H9 (cell line): Measurements from ENCODE around the gene XRCC6. TPM values are rescaled to one million over a fixed set of nuclear protein-coding genes. Genes with fewer than 3 reads are reported as not detected.
A peak's percentile ranks its signal among the peaks of the same experiment; 100 is the strongest.

Source experiments
- DNase-seq: peaks from one replicate; pipeline ENCODE4 v3.0.0-alpha.2; 2017
- H2AFZ ChIP-seq: one replicate; pipeline ENCODE4 v1.6.1; 2013; ENCODE audit warnings: mild to moderate bottlenecking, low read length, control low read depth, moderate library complexity
- H2AK5ac ChIP-seq: 2 replicates; pipeline ENCODE4 v1.6.1; 2013; ENCODE audit warnings: low read length, control low read depth, mixed read lengths; ENCODE audit not compliant: insufficient read length
- H2BK120ac ChIP-seq: one replicate; pipeline ENCODE4 v1.6.1; 2013; ENCODE audit warnings: low read depth, mild to moderate bottlenecking, low read length, control low read depth, inconsistent platforms; ENCODE audit not compliant: poor library complexity, severe bottlenecking
- H2BK12ac ChIP-seq: 2 replicates; pipeline ENCODE4 v1.6.1; 2013; ENCODE audit warnings: low read length, control low read depth, mixed read lengths, low read depth; ENCODE audit not compliant: insufficient read length
- H2BK15ac ChIP-seq: 2 replicates; pipeline ENCODE4 v1.6.1; 2013; ENCODE audit warnings: low read depth, low read length, control low read depth
- H2BK20ac ChIP-seq: one replicate; pipeline ENCODE4 v1.6.1; 2013; ENCODE audit warnings: low read depth, mild to moderate bottlenecking, low read length, control low read depth, inconsistent platforms; ENCODE audit not compliant: poor library complexity, severe bottlenecking
- H2BK5ac ChIP-seq: 2 replicates; pipeline ENCODE4 v1.6.1; 2013; ENCODE audit warnings: low read length, control low read depth, mixed read lengths; ENCODE audit not compliant: insufficient read length
- H3K14ac ChIP-seq: 2 replicates; pipeline ENCODE4 v1.6.1; 2013; ENCODE audit warnings: low read length, control low read depth; ENCODE audit not compliant: insufficient read depth
- H3K18ac ChIP-seq: 2 replicates; pipeline ENCODE4 v1.6.1; 2013; ENCODE audit warnings: low read depth, mild to moderate bottlenecking, mixed read lengths, low read length, control low read depth; ENCODE audit not compliant: insufficient read length
- H3K23ac ChIP-seq: 2 replicates; pipeline ENCODE4 v1.6.1; 2013; ENCODE audit warnings: low read length, control low read depth, mixed read lengths, low read depth; ENCODE audit not compliant: insufficient read length
- H3K23me2 ChIP-seq: 2 replicates; pipeline ENCODE4 v1.6.1; 2013; ENCODE audit warnings: low read depth, mild to moderate bottlenecking, mixed read lengths, low read length, control low read depth; ENCODE audit not compliant: insufficient read length, poor library complexity, severe bottlenecking
- H3K27ac ChIP-seq: 2 replicates; pipeline ENCODE4 v1.5.1; 2013; ENCODE audit warnings: low read length, control low read depth, mixed read lengths, low read depth; ENCODE audit not compliant: insufficient read length
- H3K27me3 ChIP-seq: 2 replicates; pipeline ENCODE4 v1.6.1; 2013; ENCODE audit warnings: low read length, control low read depth, inconsistent platforms; ENCODE audit not compliant: insufficient read depth
- H3K4ac ChIP-seq: 2 replicates; pipeline ENCODE4 v1.6.1; 2013; ENCODE audit warnings: low read depth, mild to moderate bottlenecking, control low read depth, inconsistent platforms, low read length, moderate library complexity
- H3K4me1 ChIP-seq: 2 replicates; pipeline ENCODE4 v1.6.1; 2013; ENCODE audit warnings: low read length, control low read depth, inconsistent platforms; ENCODE audit not compliant: insufficient read depth
- H3K4me2 ChIP-seq: 2 replicates; pipeline ENCODE4 v1.6.1; 2013; ENCODE audit warnings: low read length, control low read depth, mixed read lengths; ENCODE audit not compliant: insufficient read length, insufficient read depth
- H3K56ac ChIP-seq: 2 replicates; pipeline ENCODE4 v1.6.1; 2013; ENCODE audit warnings: low read depth, mild to moderate bottlenecking, mixed read lengths, low read length, control low read depth; ENCODE audit not compliant: insufficient read length
- H3K79me1 ChIP-seq: 2 replicates; pipeline ENCODE4 v1.6.1; 2013; ENCODE audit warnings: low read depth, mild to moderate bottlenecking, moderate library complexity, low read length, control low read depth, inconsistent platforms; ENCODE audit not compliant: insufficient read depth, poor library complexity, severe bottlenecking
- H3K79me2 ChIP-seq: 2 replicates; pipeline ENCODE4 v1.6.1; 2013; ENCODE audit warnings: low read length, control low read depth, inconsistent platforms; ENCODE audit not compliant: insufficient read depth
- H3K9ac ChIP-seq: 2 replicates; pipeline ENCODE4 v1.6.1; 2013; ENCODE audit warnings: low read length, control low read depth, mixed read lengths; ENCODE audit not compliant: insufficient read length; ENCODE audit errors: extremely low read depth
- H3K9me3 ChIP-seq: one replicate; pipeline ENCODE4 v1.6.1; 2013; ENCODE audit warnings: low read depth, low read length, inconsistent platforms; ENCODE audit not compliant: control insufficient read depth
- H3T11ph ChIP-seq: one replicate; pipeline ENCODE4 v1.6.1; 2013; ENCODE audit warnings: mild to moderate bottlenecking, low read length, control low read depth, inconsistent platforms
- H4K20me1 ChIP-seq: one replicate; pipeline ENCODE4 v1.6.1; 2013; ENCODE audit not compliant: control insufficient read depth, insufficient read length, insufficient read depth
- H4K5ac ChIP-seq: 2 replicates; pipeline ENCODE4 v1.6.1; 2013; ENCODE audit warnings: low read depth, mild to moderate bottlenecking, mixed read lengths, low read length, control low read depth; ENCODE audit not compliant: insufficient read length
- H4K8ac ChIP-seq: replicated peaks from 2 replicates; pipeline ENCODE4 v1.6.1; 2013; ENCODE audit warnings: low read length, control low read depth, mixed read lengths, low read depth; ENCODE audit not compliant: insufficient read length
- H4K91ac ChIP-seq: 2 replicates; pipeline ENCODE4 v1.6.1; 2013; ENCODE audit warnings: low read depth, mild to moderate bottlenecking, moderate library complexity, mixed read lengths, low read length, control low read depth; ENCODE audit not compliant: insufficient read length
- H3K27ac Mint-ChIP-seq, 3 experiments: 2 replicates in 2 of 3; 3 replicates in 1 of 3; pipeline ENCODE4 v1.8.0; 2020 to 2021; ENCODE audit warnings: mixed read lengths in 3 of 3, mild to moderate bottlenecking in 1 of 3, moderate library complexity in 1 of 3
- H3K27me3 Mint-ChIP-seq: 2 replicates; pipeline ENCODE4 v1.8.0; 2021; ENCODE audit warnings: low read depth, mild to moderate bottlenecking, moderate library complexity, mixed read lengths
- H3K36me3 Mint-ChIP-seq, 3 experiments: 2 replicates in 2 of 3; 3 replicates in 1 of 3; pipeline ENCODE4 v1.8.0; 2020 to 2021; ENCODE audit warnings: low read depth in 3 of 3, mixed read lengths in 3 of 3; ENCODE audit not compliant: insufficient read depth in 1 of 3
- H3K4me1 Mint-ChIP-seq, 2 experiments: 2 replicates each; pipeline ENCODE4 v1.8.0; 2020; ENCODE audit warnings: mixed read lengths in 2 of 2
- H3K4me3 Mint-ChIP-seq, 2 experiments: 2 replicates in 1 of 2; 3 replicates in 1 of 2; pipeline ENCODE4 v1.8.0; 2020 to 2021; ENCODE audit warnings: mild to moderate bottlenecking in 2 of 2, mixed read lengths in 2 of 2, moderate library complexity in 1 of 2
- H3K9me3 Mint-ChIP-seq, 2 experiments: 2 replicates in 1 of 2; 3 replicates in 1 of 2; pipeline ENCODE4 v1.8.0; 2020; ENCODE audit warnings: mild to moderate bottlenecking in 2 of 2, mixed read lengths in 2 of 2, moderate library complexity in 1 of 2
- WGBS: extraction: QIAGEN DNeasy Blood & Tissue Kit; methylation state at CpG from one replicate; pipeline ENCODE4 v1.1.7; 2013; ENCODE audit warnings: missing lambda C conversion rate, low lambda C conversion rate, mixed read lengths; ENCODE audit not compliant: insufficient read length; ENCODE audit errors: extremely low coverage; 5-methylcytosine and 5-hydroxymethylcytosine counted together
- total RNA-seq: library from RNA; stranded (reverse); gene quantifications from 2 replicates; pipeline ENCODE4 v1.2.1, GENCODE V29; 2021
- TF ChIP-seq, protein P1 (sequence below): fragments of 200-600 bp; sonication (generic); conservative IDR thresholded peaks from 3 replicates; pipeline ENCODE4 v1.8.0; 2021; ENCODE audit warnings: antibody characterized with exemption, mild to moderate bottlenecking

XRCC6 gene
- total RNA-seq, 1 experiment from 2014 or later = 461 TPM

DNA sequence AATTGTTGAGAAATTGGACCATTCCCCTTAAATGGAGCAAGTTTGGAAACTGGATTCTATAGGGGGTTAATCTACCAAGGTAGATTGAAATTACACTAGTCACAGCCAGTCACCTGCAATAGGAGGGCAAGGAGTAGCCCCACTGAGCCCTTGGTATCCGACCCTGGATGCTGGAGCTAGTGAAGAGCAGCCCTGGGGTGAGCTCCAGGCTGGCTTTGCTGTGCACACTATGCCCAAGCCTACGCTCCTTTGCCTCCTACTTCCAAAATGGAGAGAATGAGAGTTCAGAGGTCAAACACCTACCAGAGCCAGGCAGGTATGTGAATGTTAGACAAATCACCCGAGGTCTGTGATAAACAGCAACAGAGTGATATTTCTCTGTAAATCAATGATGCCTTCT lies 43.9 kb downstream of the XRCC6 start:
- no peak overlapping the region for H3K27ac ChIP-seq
- H3K79me2 ChIP-seq = no peaks in the 10 kb centered on the region
- H3K18ac ChIP-seq = no peak overlapping the region
- no peak overlapping the region for H2BK5ac ChIP-seq
- Mint-ChIP-seq H3K4me3 (no peak overlapping the region), H3K4me1 (peaks cover 10 to 11% of the 10 kb centered on the region in 2 experiments), H3K9me3 (no peaks in the 10 kb centered on the region), H3K27me3 (no peaks in the 10 kb centered on the region), H3K36me3 (peaks cover 22 to 49% (median 36%) of the 10 kb centered on the region in 3 experiments), H3K27ac (peak overlapping the region in 2 of 3 experiments; percentile 42 to 44; a peak in 3 of 7 replicates)
- H2BK15ac ChIP-seq = no peak overlapping the region
- no peak overlapping the region for H2BK12ac ChIP-seq
- no peak overlapping the region for H3K9ac ChIP-seq
- H3K56ac ChIP-seq = no peak overlapping the region
- H4K91ac ChIP-seq = no peak overlapping the region
- H2BK20ac ChIP-seq = no peak overlapping the region
- H3K14ac ChIP-seq = no peak overlapping the region
- no peaks in the 10 kb centered on the region for H4K20me1 ChIP-seq
- no peak overlapping the region for H2AFZ ChIP-seq
- no peak overlapping the region for H3K4ac ChIP-seq
- H3K79me1 ChIP-seq = no peaks in the 10 kb centered on the region
- H3K27me3 ChIP-seq = no peaks in the 10 kb centered on the region
- no peak overlapping the region for H3T11ph ChIP-seq
- H3K4me1 ChIP-seq = no peaks in the 10 kb centered on the region
- H3K9me3 ChIP-seq = no peaks in the 10 kb centered on the region
- no CpG with 5 or more reads among the region's 3 CpGs for WGBS
- H3K4me2 ChIP-seq = no peak overlapping the region
- H4K8ac ChIP-seq = no peak overlapping the region
- H2AK5ac ChIP-seq = no peak overlapping the region
- DNase-seq = no peak
- no peak overlapping the region for H2BK120ac ChIP-seq
- H4K5ac ChIP-seq = no peak overlapping the region
- TF ChIP-seq, protein P1, sequence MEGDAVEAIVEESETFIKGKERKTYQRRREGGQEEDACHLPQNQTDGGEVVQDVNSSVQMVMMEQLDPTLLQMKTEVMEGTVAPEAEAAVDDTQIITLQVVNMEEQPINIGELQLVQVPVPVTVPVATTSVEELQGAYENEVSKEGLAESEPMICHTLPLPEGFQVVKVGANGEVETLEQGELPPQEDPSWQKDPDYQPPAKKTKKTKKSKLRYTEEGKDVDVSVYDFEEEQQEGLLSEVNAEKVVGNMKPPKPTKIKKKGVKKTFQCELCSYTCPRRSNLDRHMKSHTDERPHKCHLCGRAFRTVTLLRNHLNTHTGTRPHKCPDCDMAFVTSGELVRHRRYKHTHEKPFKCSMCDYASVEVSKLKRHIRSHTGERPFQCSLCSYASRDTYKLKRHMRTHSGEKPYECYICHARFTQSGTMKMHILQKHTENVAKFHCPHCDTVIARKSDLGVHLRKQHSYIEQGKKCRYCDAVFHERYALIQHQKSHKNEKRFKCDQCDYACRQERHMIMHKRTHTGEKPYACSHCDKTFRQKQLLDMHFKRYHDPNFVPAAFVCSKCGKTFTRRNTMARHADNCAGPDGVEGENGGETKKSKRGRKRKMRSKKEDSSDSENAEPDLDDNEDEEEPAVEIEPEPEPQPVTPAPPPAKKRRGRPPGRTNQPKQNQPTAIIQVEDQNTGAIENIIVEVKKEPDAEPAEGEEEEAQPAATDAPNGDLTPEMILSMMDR = no peak
- H3K23ac ChIP-seq = no peak overlapping the region
- H3K23me2 ChIP-seq = no peaks in the 10 kb centered on the region
